Colonic mucosa (tissue), 4 donors: Measurements from ENCODE around the gene IRF1. TPM values are rescaled to one million over a fixed set of nuclear protein-coding genes. Genes with fewer than 3 reads are reported as not detected.

Experiments used
- DNase-seq: peaks from one replicate; pipeline ENCODE4 v3.0.0-alpha.2; 2020
- H3K27ac ChIP-seq: fragments of 200-600 bp; one replicate; pipeline ENCODE4 v1.8.0; 2021
- H3K27me3 ChIP-seq: fragments of 200-600 bp; one replicate; pipeline ENCODE4 v1.8.0; 2021
- H3K36me3 ChIP-seq: fragments of 200-600 bp; one replicate; pipeline ENCODE4 v1.8.0; 2021
- H3K4me1 ChIP-seq: fragments of 200-600 bp; one replicate; pipeline ENCODE4 v1.8.0; 2021; ENCODE audit warnings: mild to moderate bottlenecking
- H3K4me3 ChIP-seq: fragments of 200-600 bp; one replicate; pipeline ENCODE4 v1.8.0; 2021
- H3K9ac ChIP-seq, 2 donors: one replicate each; pipeline ENCODE4 v1.7.0; 2013; ENCODE audit warnings: control low read depth in 2 of 2, low read depth in 2 of 2, low read length in 2 of 2
- H3K9me3 ChIP-seq: fragments of 200-600 bp; one replicate; pipeline ENCODE4 v1.8.0; 2021
- CTCF ChIP-seq: fragments of 200-600 bp; IDR thresholded peaks from one replicate; pipeline ENCODE4 v1.8.0; 2022; ENCODE audit warnings: antibody characterized with exemption, mild to moderate bottlenecking
- intact Hi-C: fragments of 100-400 bp; cut with DNase I; formaldehyde crosslinking; loops from one replicate; pipeline ENCODE4 v1.14.1; 2022
- total RNA-seq, 2 donors: library from RNA; stranded (reverse); fragmentation: NEBNext Ultra II Directional in 1 of 2; extraction: Animal tissue kit (Norgen Biotek cat#: 25700) in 1 of 2; gene quantifications; one replicate each; pipeline ENCODE4 v1.2.1, GENCODE V29; 2021
- donor health status: healthy.
- donor health status: DM: no; HTN: no; CAD: no.
- donor health status: DM: no; HTN: no; CAD: no.

Gene IRF1
- total RNA-seq, 2 donors from 2014 or later: 59.7 to 87.8 TPM

GRCh38 chr5:132480546-132480892, 10.1 kb downstream of the IRF1 start:
- Histone ChIP-seq H3K4me1 (peaks cover 32% of the 10 kb centered on the region), H3K9me3 (no peaks in the 10 kb centered on the region), H3K27ac (no peak overlapping the region), H3K4me3 (no peak overlapping the region), H3K9ac (no peak overlapping the region), H3K27me3 (no peaks in the 10 kb centered on the region), H3K36me3 (peaks cover 21% of the 10 kb centered on the region)
- intact Hi-C loops: loop anchor here (10.0 kb wide), 1 partner anchor 186 kb away; the partner anchor contains the start of gene SLC22A4
- no peak for DNase-seq
- TF ChIP-seq CTCF: no peak

GRCh38 chr5:132480042-132480441, 10.5 kb downstream of the IRF1 start:
- no peak for DNase-seq
- no peak overlapping the region for H3K27ac ChIP-seq
- no peaks in the 10 kb centered on the region for H3K27me3 ChIP-seq
- H3K4me3 ChIP-seq: no peak overlapping the region
- no peaks in the 10 kb centered on the region for H3K9me3 ChIP-seq
- TF ChIP-seq CTCF: no peak
- intact Hi-C loops: loop anchor here (10.0 kb wide), 1 partner anchor 185 kb away; the partner anchor contains the start of gene SLC22A4
- H3K9ac ChIP-seq: peak overlapping the region in 1 of 2 donors; percentile 37
- peaks cover 37% of the 10 kb centered on the region for H3K4me1 ChIP-seq
- peaks cover 16% of the 10 kb centered on the region for H3K36me3 ChIP-seq

GRCh38 chr5:132479111-132479951, 11.2 kb downstream of the IRF1 start:
- Histone ChIP-seq H3K36me3 (peaks cover 10% of the 10 kb centered on the region), H3K27me3 (no peaks in the 10 kb centered on the region), H3K27ac (peak overlapping the region; percentile 58), H3K4me3 (no peak overlapping the region), H3K4me1 (peaks cover 40% of the 10 kb centered on the region), H3K9ac (no peak overlapping the region), H3K9me3 (no peaks in the 10 kb centered on the region)
- no peak for TF ChIP-seq CTCF
- DNase-seq: no peak
- intact Hi-C loops: no loop called here

- no peak overlapping the region for H3K4me3 ChIP-seq
- peak overlapping the region; percentile 58 for H3K27ac ChIP-seq
- no peaks in the 10 kb centered on the region for H3K27me3 ChIP-seq
- peaks cover under 1% of the 10 kb centered on the region for H3K36me3 ChIP-seq
- peaks cover 42% of the 10 kb centered on the region for H3K4me1 ChIP-seq
- no peak for DNase-seq
- intact Hi-C loops: no loop called here
- H3K9me3 ChIP-seq: no peaks in the 10 kb centered on the region
- no peak for TF ChIP-seq CTCF
- peak overlapping the region in 1 of 2 donors; percentile 29 for H3K9ac ChIP-seq
These were observed 12.2 kb downstream of the IRF1 start for GRCh38 chr5:132478366-132478871.

- peaks cover 42% of the 10 kb centered on the region for H3K4me1 ChIP-seq
These were observed 12.7 kb downstream of the IRF1 start for GRCh38 chr5:132477784-132478365.

More at GRCh38 chr5:132477784-132478365, 12.7 kb downstream of the IRF1 start:
- H3K27me3 ChIP-seq: no peaks in the 10 kb centered on the region
- peak overlapping the region; percentile 58 for H3K27ac ChIP-seq
- no peak for TF ChIP-seq CTCF
- H3K9ac ChIP-seq: peak overlapping the region; percentile 27 to 29
- no peaks in the 10 kb centered on the region for H3K36me3 ChIP-seq
- peak; percentile 75 for DNase-seq
- intact Hi-C loops: no loop called here
- H3K9me3 ChIP-seq: no peaks in the 10 kb centered on the region
- no peak overlapping the region for H3K4me3 ChIP-seq
